Activated naive CD4-positive, alpha-beta T cell (primary cell): ENCODE results near the gene WNT1.

Experiments used
- DNase-seq, 4 experiments: peaks; one replicate each; lab custom pipeline; 2025; lab: John Stamatoyannopoulos, UW

WNT1 gene

DNA sequence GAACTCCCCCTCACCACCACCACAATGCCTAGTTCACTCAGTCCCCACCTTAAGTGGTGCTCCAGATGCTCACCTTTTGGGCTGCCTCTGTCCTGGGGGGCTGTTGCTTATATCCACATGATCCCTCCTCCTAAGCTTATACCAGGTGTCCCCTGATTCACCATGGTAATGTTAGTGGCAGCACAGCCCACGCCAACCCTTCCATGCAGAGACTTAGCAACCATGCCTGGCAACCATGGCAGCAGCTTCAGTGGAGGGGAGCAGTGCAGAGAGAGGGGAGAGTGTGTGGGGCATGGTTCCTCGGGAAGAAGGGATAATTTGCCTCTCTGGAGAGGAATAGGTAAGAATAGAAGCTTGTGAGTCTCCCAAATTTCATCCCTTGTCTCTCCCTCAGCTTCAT, 22.2 kb downstream of the WNT1 start:
- no peak for DNase-seq

DNA sequence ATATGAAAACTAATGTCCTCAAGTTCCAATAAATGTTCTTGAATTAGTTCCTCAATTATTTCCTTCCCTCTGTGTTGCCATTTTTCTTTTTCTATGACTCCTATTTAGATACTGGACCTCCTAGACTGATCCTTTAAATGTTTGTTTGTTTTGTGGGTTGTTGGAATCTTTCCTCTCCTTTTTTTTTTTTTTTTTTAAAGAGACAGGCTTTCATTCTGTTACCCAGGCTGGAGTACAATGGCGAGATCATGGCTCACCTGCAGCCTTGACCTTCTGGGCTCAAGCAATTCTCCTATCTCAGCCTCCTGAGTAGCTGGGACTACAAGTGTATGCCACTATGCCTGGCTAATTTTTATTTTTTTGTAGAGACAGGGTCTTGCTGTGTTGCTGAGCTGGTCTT, 30.8 kb downstream of the WNT1 start:
- DNase-seq: no peak

DNA sequence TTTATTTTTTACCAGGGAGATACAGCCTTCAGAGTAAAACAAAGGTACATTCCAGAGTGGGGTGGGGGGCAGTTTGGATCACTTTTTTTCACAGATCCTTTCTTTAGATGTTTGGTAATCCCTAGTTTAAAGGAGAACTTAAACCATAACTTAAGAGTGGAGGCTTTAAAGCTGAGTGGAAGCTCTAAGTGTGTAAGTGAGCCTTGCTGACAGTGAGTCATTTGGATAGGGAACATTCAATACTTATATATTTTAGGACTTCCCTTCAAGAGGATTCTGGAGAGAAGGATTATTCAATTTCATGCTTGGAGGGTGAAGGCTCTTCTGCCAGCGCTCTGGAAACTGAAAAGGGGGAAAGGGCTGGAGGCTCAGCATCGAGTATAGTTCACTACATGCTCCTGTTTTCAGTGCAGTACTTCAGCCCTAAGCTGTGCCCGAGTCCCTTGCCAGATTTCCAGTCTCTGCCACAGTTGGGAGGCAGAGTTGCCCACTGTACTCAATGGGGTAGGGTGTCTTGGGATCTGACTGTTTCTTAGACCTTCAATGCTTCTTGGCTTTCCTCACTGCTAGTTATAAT, 32.1 kb downstream of the WNT1 start:
- DNase-seq: no peak

DNA sequence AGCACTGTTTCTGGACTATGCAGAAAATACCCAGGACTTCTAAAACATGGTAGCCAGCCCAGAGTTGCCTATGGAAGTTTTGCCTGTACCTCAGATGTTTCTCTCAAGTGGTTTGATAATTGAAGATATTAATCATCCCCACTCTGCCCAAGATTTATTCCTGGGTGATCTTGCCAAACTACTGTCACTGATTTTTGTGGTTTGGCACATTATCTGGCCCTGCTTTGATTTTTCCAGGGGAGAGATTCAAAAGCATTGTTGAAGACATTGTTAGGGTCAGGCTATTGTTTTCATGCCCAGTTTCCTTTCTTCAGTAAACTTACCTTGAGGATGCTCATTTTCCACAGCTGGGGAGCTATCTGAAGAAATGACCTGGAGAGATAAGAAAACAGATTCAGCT, 34.6 kb downstream of the WNT1 start:
- DNase-seq: no peak

DNA sequence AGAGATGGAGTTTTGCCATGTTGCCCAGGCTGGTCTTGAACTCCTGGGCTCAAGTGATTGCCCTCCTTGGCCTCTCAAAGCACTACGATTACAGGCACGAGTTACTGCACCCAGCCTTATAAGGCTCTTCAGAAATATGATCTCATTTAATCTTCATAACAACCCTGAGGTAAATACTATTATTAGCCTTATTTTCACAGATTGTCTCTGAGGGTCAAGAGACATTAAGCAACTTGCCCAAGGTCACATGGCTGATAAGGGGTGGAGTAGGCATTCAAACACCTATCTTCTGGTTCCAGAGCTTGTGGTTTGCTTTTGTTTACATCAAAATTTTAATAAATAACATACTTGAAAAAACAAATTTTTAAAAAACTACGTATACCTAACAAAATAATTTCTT, 35.3 kb downstream of the WNT1 start:
- DNase-seq: no peak

DNA sequence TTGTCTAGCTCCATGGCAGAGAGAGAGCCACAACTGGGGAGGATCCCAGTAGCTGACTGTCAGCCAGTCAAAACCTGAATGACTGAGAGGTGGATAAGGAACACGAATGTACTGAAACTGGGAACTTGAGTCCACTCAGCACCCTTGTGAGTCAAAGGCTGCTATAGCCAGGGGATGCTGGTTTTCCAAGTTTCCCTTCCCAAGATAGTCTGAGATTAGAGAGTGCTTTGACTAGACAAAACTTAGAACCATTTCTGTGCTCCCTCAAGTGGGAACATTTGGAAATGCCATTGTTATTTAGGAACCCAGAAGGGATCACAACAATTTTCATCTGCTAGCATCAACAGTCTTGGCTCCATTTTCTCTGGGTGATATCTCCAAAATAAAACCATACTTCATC, 36.4 kb downstream of the WNT1 start:
- no peak for DNase-seq

DNA sequence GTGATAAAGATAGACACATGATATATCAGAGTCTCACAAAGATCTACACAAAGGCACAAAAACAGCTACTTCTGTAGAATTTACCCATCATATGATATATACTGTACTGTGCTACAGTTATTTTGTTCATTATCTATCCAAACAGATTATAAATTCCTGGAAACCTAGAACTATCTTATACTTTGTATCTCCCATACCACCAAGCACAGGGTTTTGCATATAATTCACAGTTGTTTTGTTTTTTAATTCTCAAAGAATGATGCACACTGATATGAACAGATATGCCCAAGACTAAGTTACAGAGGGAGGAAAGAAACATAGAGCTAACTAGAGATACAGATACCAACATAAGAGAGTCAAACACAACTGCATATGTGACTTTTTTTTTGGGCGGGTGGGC, 37.1 kb downstream of the WNT1 start:
- DNase-seq: no peak

DNA sequence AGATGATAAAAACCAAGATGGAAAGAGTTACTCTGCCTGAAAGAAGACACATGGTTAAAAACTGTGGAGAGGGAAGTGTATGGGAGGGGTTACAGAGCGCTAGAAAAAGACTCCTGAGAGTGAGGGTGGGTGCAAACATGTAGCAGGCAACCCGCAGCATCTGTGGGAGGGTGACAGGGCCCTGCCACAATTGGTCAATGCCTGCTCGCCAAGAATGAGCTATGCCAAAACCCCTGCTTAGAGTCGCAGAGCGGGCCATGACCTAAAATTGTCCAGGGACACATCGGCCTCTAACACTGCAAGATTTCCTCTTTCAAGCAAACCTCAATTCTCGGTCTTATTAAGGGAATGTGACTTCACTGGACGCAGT, 39.8 kb downstream of the WNT1 start:
- DNase-seq: no peak

DNA sequence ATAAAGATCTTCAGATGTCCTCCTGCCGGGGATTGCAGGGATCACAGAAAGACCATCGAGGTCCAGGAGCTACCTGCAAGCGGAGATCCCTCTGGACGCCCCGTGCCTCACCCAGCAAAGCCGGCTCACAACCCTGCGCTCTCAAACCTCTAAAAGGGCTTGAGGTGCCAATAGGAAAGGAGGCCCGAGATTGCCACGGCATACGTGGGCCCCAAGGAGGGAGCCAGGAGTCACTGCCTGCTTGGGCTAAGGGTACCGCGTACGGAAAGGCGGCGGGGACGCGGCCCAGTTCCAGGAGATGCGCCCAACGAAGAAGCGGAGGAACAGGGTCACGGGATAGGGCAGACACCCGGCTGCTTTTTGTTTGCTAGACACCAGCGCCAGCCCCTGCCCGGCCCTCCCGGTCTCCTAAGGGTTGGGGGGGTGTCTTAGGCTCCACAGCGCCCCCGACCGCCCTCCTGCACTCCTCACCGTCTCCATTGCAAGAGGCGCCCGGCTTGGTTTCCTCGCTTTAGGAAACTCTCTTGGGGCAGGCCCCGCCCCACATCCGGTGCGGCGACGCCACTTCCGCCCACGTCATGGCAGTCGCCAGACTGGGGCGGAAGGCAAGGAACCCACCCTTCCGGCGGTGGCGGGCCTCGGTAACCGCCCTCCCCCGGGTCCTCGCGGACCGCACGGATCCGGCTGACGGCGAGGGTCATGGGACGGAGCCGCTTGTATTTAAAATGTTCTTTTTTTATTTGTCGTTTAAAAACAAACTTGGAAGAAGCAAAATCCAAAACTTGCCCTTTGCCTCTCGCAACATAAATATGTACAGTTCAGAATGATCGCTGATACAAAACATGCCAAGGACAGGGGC, 40.4 kb downstream of the WNT1 start, which contains the start of gene PRKAG1:
Gene PRKAG1, minus strand, starts transcription at position 516 of the 859 bp plus-strand sequence. Its CDS starts 36 bp downstream, at position 480.
- peak; percentile 84 to 95 (median 90) for DNase-seq

DNA sequence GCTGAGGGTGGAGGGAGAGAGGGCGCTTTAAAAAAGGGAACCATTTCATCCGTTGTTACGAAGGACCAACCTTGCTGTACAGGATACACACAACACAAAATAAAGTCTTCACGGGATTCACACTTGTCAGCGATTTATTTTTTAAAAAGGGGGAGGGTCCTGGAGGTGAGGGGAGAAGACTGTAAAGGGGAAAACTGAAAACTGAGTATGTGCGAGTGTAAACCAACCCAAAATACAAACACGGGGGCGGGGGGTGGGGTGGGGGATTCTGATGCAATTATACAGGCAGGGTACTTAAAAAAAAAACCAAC, 41.0 kb downstream of the WNT1 start:
- DNase-seq: no peak

DNA sequence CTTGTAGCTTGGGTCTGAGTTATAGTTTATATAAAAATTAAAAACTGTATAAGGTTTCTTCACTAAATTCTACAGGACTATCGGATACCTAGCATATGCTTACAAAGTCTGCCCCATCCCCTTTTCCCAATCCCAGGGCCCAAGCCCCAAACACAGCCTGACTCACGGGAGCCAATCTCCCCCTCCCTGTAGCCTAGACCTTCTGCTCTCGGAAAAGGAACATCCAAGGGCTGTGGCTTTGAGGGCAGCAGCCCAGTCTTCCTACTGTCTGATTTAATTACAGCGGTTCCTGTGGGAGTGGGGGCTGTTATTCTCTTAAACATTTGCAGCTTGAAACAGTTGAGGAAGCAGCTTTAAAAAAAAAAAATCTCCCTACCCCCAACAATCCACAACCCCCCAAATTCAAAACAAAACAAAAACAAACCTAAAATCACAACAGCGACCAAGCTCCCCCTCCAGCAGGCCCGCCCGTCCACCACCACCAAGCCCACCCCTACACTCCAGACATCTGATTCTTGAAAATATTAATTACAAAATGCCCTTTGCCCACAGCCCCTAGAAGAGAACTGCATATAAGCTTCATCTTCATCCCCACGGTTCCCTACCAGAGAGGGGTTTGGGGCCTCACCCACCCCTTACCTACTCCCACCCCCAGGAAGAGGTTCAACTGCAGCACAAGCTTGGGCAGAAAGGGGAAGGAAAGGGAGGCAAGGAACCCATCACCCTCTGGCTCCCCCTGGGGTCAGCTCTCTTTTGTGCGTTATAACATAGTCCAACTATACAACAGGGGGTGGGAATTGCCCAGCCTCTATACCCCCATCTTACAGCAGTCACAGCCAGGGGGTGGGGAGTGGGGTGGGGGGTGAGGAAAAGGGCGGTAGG, 41.6 kb downstream of the WNT1 start:
- no peak for DNase-seq

DNA sequence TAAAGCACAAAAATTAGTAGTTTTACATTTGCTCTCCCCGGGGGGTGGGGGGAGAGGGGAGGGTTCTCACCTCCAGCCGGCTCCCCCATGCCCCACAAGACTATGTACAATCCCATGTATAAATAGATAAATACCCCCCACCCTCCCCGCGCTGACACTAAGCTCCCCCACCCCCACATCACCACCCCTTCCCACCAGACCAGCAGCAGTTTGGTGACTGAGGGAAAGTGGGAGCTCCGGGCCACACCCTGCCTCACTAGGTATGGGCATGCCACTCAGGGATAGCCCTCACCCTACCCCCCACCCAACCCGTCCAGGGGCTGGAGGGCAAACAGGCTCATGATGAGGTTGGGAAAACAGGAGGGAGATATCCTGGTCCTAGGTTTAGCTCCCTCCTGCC, 42.3 kb downstream of the WNT1 start:
- no peak for DNase-seq

DNA sequence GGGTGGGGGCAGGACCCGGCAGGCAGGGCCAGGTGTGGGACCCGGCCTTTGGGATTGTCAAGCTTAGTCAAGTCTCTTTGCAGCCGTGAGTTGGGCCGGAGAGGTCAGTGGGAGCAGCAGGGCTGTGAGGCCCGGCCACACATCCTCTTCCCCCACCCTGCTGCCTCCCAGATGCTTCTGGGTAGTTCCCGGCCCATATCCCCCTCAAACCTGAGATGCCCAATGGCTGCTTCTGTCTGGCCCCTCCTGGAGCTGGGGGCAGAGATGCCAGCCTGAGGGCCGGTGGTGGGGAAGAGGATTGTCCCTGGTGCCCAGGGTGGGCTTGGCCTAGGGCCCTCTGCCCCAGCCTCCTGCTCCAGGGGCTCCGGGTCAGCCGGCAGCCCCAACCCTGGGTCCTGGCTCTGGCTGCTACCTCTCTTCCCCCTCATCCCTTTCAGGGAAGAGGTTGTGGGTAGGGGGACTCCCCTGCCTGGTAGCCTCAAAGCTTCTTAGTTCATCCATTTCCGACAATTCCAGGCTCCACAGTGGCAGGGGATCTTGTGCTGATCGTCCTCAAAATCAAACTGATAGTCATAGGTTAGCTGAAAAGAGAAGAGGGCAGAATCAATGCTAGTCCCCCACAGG, 43.3 kb downstream of the WNT1 start:
- no peak for DNase-seq

DNA sequence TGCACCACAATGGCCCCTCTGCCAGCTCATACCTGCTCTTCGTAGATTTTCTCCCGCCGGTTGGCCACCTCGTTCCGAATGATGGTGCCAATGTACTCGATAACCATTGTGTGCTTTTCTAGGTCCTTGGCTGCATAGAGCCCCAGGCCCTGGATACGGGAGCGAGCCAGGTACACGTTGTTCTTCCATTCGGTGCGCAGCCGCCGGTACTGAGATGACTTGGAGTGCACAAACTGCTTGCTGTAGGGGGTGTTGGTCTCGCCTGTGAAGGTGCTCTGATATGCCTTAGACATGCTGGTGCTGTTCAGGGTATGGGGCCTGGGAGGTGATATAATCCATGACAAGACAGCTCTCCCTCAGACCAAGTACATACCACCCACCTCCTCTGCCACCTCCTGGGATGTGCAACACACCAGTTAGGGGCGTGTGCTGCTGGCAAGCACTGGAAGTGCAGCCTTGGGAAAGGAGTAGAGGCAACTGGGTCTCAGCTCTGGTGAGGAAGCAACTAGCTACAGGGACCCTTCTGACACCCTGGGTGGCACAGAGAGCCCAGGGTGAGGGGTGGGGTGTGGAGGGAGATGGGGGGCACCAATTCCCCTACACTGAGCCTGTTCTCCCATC, 44.5 kb downstream of the WNT1 start:
- DNase-seq: no peak

DNA sequence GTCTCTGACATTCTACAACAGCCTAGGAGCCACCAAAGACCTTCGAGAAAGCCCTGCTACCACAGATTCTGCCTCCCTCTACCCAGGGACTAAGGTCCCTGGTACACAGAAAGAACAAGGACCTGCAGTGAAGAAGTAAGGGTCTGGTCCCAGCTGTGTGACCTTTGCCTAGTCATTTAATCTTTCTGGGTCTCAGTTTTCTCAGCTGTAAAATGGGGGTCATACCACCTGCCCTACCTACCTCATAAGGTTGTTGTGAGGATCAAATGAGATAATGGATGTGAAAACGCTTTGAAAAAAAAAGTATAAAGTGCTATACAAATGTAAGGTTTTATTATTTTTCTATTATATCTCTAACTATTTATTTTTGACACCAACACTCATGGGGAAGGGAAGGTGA, 45.7 kb downstream of the WNT1 start:
- no peak for DNase-seq

DNA sequence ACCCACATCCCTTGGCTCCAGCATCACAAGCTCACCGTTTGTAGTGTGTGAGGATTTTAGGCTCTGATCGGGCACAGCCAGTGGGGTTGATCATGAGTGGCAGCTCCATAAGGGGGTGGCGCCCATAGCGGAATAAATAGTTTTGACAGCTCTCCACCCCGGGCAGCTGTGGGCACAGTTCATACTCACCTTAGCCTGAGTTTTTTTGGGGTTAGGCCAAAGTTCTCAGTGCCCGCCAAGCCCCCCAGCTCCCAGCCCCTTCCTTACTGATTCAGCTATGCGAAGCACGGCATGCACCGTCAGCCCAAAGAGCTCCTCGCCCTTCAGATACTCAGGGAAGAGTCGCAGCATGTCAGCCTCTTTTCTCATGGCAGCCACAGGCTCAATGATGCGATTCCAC, 46.4 kb downstream of the WNT1 start:
- DNase-seq: no peak

DNA sequence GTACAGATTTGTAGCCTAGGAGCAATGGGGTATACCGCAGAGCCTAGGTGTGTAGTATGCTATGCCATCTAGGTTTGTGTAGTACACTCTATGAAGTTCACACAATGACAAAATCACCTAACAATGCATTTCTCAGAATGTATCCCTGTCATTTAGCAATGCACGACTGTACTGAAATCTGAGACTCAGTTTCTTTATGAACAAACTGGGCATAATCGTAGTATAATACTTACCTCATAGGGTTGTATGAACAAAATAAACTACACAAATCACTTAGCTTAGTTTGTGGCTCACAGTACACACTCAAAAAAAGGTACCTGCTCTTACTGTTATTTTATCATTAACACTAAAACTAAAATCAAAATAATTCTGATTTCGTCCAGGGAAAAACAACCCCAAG, 47.3 kb downstream of the WNT1 start:
- no peak for DNase-seq

DNA sequence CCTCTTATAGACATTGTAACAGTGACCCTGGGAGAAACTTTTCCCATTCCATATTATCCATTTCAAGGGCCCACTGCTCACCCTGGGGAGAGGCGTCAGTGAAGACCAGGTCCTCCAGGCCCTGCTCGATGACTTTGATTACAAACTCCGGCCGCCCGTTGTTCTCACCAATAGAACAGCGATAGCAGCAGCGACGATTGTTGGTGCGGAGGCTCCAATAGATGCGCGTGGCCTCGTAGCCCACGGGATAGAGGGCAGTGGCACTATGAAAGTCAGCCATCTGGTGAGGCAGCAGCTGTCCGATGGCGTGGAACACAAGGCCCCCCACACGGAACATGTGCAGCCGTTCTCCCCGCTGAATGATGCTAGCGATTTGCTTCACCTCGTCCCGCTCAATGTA, 48.0 kb downstream of the WNT1 start:
- DNase-seq: no peak

DNA sequence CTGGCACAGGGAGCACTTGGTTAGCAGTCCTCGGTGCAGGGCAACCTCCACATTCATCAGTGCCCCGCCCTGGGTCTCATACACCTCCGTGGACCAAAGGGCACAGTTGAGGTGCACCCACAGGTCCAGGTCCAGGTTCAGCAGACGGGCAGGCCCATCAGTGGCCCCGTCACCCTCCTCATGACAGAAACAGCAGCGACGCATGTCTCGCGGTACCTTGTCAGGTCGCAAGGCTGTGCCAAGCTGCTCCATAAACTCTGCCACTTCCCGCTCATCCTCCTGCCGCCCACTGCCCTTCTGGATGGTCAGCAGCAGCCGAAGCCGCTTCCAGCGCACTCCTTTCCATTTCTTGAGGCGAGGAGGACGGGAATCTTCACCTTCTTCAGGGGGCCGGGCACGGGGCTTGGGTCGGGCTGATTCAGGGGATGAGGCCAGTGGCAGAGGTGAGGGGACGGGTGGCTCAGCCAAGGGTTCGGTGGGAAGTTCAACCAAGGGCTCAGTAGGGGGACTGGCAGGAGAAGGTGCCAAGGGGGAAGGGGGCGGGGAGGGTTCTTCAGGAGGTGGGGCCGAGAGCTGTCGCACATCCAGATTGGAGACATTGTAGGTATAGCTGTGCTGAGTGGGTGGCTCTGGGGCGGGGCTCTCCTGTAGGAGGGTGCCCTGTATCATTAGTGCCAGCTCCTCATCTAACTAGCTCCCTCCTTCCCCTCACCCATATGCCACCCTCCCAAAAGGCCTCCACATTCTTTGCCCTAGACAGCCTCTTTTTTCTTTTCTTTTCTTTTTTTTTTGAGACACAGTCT, 48.8 kb downstream of the WNT1 start:
- no peak for DNase-seq

DNA sequence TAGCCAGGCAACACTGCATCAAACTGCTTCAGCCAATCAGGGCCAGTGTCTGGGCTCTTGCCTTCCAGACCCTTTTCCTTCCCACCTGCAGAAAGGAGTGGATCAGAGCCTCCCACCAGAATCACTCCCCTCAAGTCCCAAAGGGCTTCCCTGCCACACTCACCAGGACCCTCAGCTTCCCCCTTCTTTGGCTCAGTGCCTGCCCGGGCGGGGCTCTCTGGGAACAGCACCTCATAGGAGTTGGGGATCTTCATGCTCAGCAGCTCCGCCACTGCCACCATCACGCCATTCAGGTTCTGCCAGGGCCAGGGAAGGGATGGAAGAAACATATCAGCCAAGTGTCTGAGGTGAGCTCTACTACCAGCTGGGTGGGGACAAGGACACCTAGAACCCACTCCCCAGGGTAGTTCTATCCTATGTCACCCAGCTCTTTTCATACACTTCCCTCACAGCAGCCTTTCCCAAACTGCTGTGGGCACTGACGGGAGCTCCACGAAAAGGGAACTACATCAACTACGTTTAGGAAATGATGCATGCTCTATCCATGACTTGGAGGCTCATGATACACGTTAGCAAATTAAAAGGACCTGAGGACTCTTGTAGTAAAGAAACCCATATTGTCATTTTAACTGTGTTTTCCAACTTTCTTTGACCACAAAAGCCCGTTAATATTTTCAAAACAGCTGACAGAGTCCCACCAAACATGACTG, 49.9 kb downstream of the WNT1 start:
- DNase-seq: no peak
